WTC11 (cell line): ENCODE data around the gene ZER1. TPM values are rescaled to one million over a fixed set of nuclear protein-coding genes. Genes with fewer than 3 reads are reported as not detected.

Experiments used
- ATAC-seq: fragments of 200-7000 bp; cut with Tn5 transposase; 2 replicates; pipeline ENCODE4 v1.10.0; 2021; ENCODE audit warnings: mild to moderate bottlenecking, moderate library complexity
- CTCF ChIA-PET: fragments of 300-600 bp; sonication (Branson Sonifier 250); formaldehyde crosslinking; loops from one replicate; lab custom pipeline; 2021; ENCODE audit warnings: antibody characterized with exemption; lab: Charles Lee
- POLR2A ChIA-PET: fragments of 350-600 bp; sonication (Branson Sonifier 250); formaldehyde crosslinking; loops from one replicate; lab custom pipeline; 2021; ENCODE audit warnings: antibody characterized with exemption; lab: Charles Lee
- DNase-seq: peaks from one replicate; pipeline ENCODE4 v3.0.0; 2021; ENCODE audit warnings: low spot score
- H3K27ac Mint-ChIP-seq: 2 replicates; pipeline ENCODE4 v1.8.0; 2021; ENCODE audit warnings: mixed read lengths
- H3K27me3 Mint-ChIP-seq: 2 replicates; pipeline ENCODE4 v1.8.0; 2021; ENCODE audit warnings: low read depth, mild to moderate bottlenecking, moderate library complexity, mixed read lengths
- H3K36me3 Mint-ChIP-seq: 2 replicates; pipeline ENCODE4 v1.8.0; 2021; ENCODE audit warnings: mixed read lengths
- H3K4me1 Mint-ChIP-seq: 2 replicates; pipeline ENCODE4 v1.8.0; 2022; ENCODE audit warnings: mixed read lengths
- H3K4me3 Mint-ChIP-seq: 2 replicates; pipeline ENCODE4 v1.8.0; 2021; ENCODE audit warnings: mild to moderate bottlenecking, moderate library complexity, mixed read lengths
- H3K9me3 Mint-ChIP-seq: 2 replicates; pipeline ENCODE4 v1.8.0; 2021; ENCODE audit warnings: mixed read lengths
- CDX4 ChIP-seq: fragments of 250-450 bp; sonication (Bioruptor Pico); IDR thresholded peaks from 2 replicates; pipeline ENCODE4 v1.9.0; 2021; ENCODE audit warnings: moderate library complexity, mild to moderate bottlenecking, inconsistent platforms, borderline replicate concordance
- ELF4 ChIP-seq: sonication (generic); formaldehyde crosslinking; IDR thresholded peaks from 2 replicates; pipeline ENCODE4 v1.8.1; 2022; ENCODE audit warnings: low read depth, mild to moderate bottlenecking, moderate library complexity, missing genetic modification reagents
- EMX1 ChIP-seq: fragments of 250-450 bp; sonication (Bioruptor Pico); IDR thresholded peaks from 2 replicates; pipeline ENCODE4 v1.8.0; 2021; ENCODE audit warnings: mild to moderate bottlenecking
- GABPB1 ChIP-seq: sonication (generic); formaldehyde crosslinking; IDR thresholded peaks from 2 replicates; pipeline ENCODE4 v1.8.1; 2023; ENCODE audit warnings: mild to moderate bottlenecking, missing genetic modification reagents
- MAX ChIP-seq: sonication (generic); formaldehyde crosslinking; IDR thresholded peaks from 2 replicates; pipeline ENCODE4 v1.8.0; 2022; ENCODE audit warnings: mild to moderate bottlenecking, missing genetic modification reagents
- MXD4 ChIP-seq: fragments of 250-450 bp; sonication (Bioruptor Pico); IDR thresholded peaks from 2 replicates; pipeline ENCODE4 v1.8.0; 2021; ENCODE audit warnings: mild to moderate bottlenecking, moderate library complexity, borderline replicate concordance
- NFATC4 ChIP-seq: fragments of 250-450 bp; sonication (Bioruptor Pico); IDR thresholded peaks from 2 replicates; pipeline ENCODE4 v1.9.0; 2021; ENCODE audit warnings: mild to moderate bottlenecking
- PREB ChIP-seq: sonication (generic); formaldehyde crosslinking; IDR thresholded peaks from 2 replicates; pipeline ENCODE4 v1.8.1; 2022; ENCODE audit warnings: mild to moderate bottlenecking, missing genetic modification reagents, moderate library complexity, borderline replicate concordance
- USF1 ChIP-seq: sonication (generic); formaldehyde crosslinking; IDR thresholded peaks from 2 replicates; pipeline ENCODE4 v1.8.0; 2022; ENCODE audit warnings: mild to moderate bottlenecking, missing genetic modification reagents
- ZNF416 ChIP-seq: fragments of 250-450 bp; sonication (Bioruptor Pico); IDR thresholded peaks from 2 replicates; pipeline ENCODE4 v1.9.0; 2021; ENCODE audit warnings: mild to moderate bottlenecking, inconsistent platforms
- ZNF425 ChIP-seq: fragments of 250-450 bp; sonication (Bioruptor Pico); conservative IDR thresholded peaks from 2 replicates; pipeline ENCODE4 v1.9.0; 2021; ENCODE audit warnings: mild to moderate bottlenecking
- total RNA-seq: library from RNA; stranded (reverse); gene quantifications from 3 replicates; pipeline ENCODE4 v1.2.3, GENCODE V29; 2021
- TF ChIP-seq, protein P1 (sequence below): sonication (generic); formaldehyde crosslinking; IDR thresholded peaks from 2 replicates; pipeline ENCODE4 v1.8.0; 2023; ENCODE audit warnings: missing genetic modification reagents
- TF ChIP-seq, protein P2 (sequence below): sonication (generic); formaldehyde crosslinking; IDR thresholded peaks from 2 replicates; pipeline ENCODE4 v1.8.1; 2023; ENCODE audit warnings: mild to moderate bottlenecking, missing genetic modification reagents
- TF ChIP-seq, protein P3 (sequence below): fragments of 250-450 bp; sonication (Bioruptor Pico); IDR thresholded peaks from 2 replicates; pipeline ENCODE4 v1.8.0; 2021; ENCODE audit warnings: mild to moderate bottlenecking

ZER1 gene
- total RNA-seq, 1 experiment from 2014 or later, result 23.8 TPM

- TF ChIP-seq GABPB1 (CRISPR knock-in tag), result peak; percentile 54; the same call in 1 of the 2 replicates
- peak; percentile 55; the same call in 1 of the 2 replicates for TF ChIP-seq MAX
- no peak for TF ChIP-seq PREB (CRISPR knock-in tag)
- TF ChIP-seq MXD4 (CRISPR knock-in tag), result no peak
Measured at GRCh38 chr9:128723866-128724743, 47.6 kb downstream of the ZER1 start, which contains the start of gene ZDHHC12 (continued).

GRCh38 chr9:128723352-128723865 lies 48.3 kb downstream of the ZER1 start:
- H3K4me1 Mint-ChIP-seq, result peaks cover 15% of the 10 kb centered on the region
- ATAC-seq (no peak), DNase-seq (no peak)
- H3K36me3 Mint-ChIP-seq, result no peaks in the 10 kb centered on the region
- H3K4me3 Mint-ChIP-seq, result peak overlapping the region; percentile 96
- no peaks in the 10 kb centered on the region for H3K9me3 Mint-ChIP-seq
- H3K27ac Mint-ChIP-seq, result peak overlapping the region; percentile 48; the same call in 1 of the 2 replicates
- ChIA-PET POLR2A (interaction anchor here (0.6 to 1.8 kb wide), 7 partner anchors 8 to 537 kb away, joined by 3 to 7 read pairs (median 4); partner anchors contain the start of genes ENDOG and PKN3), CTCF (interaction anchor here (0.7 to 2.5 kb wide), 11 partner anchors 10 to 169 kb away, joined by 3 to 43 read pairs (median 4); partner anchors contain the start of genes ENDOG and PKN3)
- TF ChIP-seq ZNF425, result no peak
- 0 out of 2 replicates have a peak, but pooled peaks have one; percentile 76 for TF ChIP-seq EMX1
- TF ChIP-seq NFATC4, result 0 out of 2 replicates have a peak, but pooled peaks have one; percentile 19
- TF ChIP-seq, protein P1, sequence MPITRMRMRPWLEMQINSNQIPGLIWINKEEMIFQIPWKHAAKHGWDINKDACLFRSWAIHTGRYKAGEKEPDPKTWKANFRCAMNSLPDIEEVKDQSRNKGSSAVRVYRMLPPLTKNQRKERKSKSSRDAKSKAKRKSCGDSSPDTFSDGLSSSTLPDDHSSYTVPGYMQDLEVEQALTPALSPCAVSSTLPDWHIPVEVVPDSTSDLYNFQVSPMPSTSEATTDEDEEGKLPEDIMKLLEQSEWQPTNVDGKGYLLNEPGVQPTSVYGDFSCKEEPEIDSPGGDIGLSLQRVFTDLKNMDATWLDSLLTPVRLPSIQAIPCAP (CRISPR knock-in tag), result no peak
- no peaks in the 10 kb centered on the region for H3K27me3 Mint-ChIP-seq

GRCh38 chr9:128722380-128723351 lies 49.1 kb downstream of the ZER1 start:
- no peak for ATAC-seq
- H3K27me3 Mint-ChIP-seq, result no peaks in the 10 kb centered on the region
- no peaks in the 10 kb centered on the region for H3K36me3 Mint-ChIP-seq
- CTCF ChIA-PET, result interaction anchor here (2.5 kb wide), 1 partner anchor 87 kb away, joined by 16 read pairs; no protein-coding TSS in a partner anchor
- H3K27ac Mint-ChIP-seq, result peak overlapping the region; percentile 65
- H3K4me3 Mint-ChIP-seq, result peak overlapping the region; percentile 96
- H3K9me3 Mint-ChIP-seq, result no peaks in the 10 kb centered on the region
- peaks cover 15% of the 10 kb centered on the region for H3K4me1 Mint-ChIP-seq
- POLR2A ChIA-PET, result interaction anchor here (0.6 kb wide), 1 partner anchor 536 kb away, joined by 3 read pairs; no protein-coding TSS in a partner anchor
- DNase-seq, result no peak
- TF ChIP-seq MXD4 (CRISPR knock-in tag) (no peak), ELF4 (CRISPR knock-in tag) (no peak), NFATC4 (no peak), ZNF416 (CRISPR knock-in tag) (no peak), MAX (no peak), CDX4 (CRISPR knock-in tag) (no peak), USF1 (no peak)
- TF ChIP-seq, protein P2, sequence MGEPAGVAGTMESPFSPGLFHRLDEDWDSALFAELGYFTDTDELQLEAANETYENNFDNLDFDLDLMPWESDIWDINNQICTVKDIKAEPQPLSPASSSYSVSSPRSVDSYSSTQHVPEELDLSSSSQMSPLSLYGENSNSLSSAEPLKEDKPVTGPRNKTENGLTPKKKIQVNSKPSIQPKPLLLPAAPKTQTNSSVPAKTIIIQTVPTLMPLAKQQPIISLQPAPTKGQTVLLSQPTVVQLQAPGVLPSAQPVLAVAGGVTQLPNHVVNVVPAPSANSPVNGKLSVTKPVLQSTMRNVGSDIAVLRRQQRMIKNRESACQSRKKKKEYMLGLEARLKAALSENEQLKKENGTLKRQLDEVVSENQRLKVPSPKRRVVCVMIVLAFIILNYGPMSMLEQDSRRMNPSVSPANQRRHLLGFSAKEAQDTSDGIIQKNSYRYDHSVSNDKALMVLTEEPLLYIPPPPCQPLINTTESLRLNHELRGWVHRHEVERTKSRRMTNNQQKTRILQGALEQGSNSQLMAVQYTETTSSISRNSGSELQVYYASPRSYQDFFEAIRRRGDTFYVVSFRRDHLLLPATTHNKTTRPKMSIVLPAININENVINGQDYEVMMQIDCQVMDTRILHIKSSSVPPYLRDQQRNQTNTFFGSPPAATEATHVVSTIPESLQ (CRISPR knock-in tag), result no peak
- TF ChIP-seq, protein P3, sequence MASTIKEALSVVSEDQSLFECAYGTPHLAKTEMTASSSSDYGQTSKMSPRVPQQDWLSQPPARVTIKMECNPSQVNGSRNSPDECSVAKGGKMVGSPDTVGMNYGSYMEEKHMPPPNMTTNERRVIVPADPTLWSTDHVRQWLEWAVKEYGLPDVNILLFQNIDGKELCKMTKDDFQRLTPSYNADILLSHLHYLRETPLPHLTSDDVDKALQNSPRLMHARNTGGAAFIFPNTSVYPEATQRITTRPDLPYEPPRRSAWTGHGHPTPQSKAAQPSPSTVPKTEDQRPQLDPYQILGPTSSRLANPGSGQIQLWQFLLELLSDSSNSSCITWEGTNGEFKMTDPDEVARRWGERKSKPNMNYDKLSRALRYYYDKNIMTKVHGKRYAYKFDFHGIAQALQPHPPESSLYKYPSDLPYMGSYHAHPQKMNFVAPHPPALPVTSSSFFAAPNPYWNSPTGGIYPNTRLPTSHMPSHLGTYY, result no peak
